HepG2 (cell line): ENCODE data around the gene TCEA3. TPM values are rescaled to one million over a fixed set of nuclear protein-coding genes. Genes with fewer than 3 reads are reported as not detected.

ENCODE experiments used
- KDM6A ChIP-seq: IDR thresholded peaks from 2 replicates; pipeline ENCODE4 v1.6.1; 2016; ENCODE audit warnings: low read depth
- KLF16 ChIP-seq, 2 experiments: sonication (generic) in 1 of 2; formaldehyde crosslinking in 1 of 2; IDR thresholded peaks; 2 replicates each; pipeline versions ENCODE4 v1.6.1 to v1.8.0; 2016 to 2023; ENCODE audit warnings: missing genetic modification reagents in 2 of 2, missing compliant biosample characterization in 1 of 2
- MEIS1 ChIP-seq: sonication (generic); formaldehyde crosslinking; IDR thresholded peaks from 2 replicates; pipeline ENCODE4 v1.9.0; 2021; ENCODE audit warnings: mild to moderate bottlenecking, missing genetic modification reagents, moderate library complexity, borderline replicate concordance
- RAD51 ChIP-seq: fragments of 450-650 bp; IDR thresholded peaks from 2 replicates; pipeline ENCODE4 v1.6.1; 2016; ENCODE audit warnings: borderline replicate concordance
- REL ChIP-seq: sonication (generic); formaldehyde crosslinking; conservative IDR thresholded peaks from 2 replicates; pipeline ENCODE4 v1.8.0; 2022; ENCODE audit warnings: mild to moderate bottlenecking, missing genetic modification reagents, moderate library complexity
- SOX5 ChIP-seq: IDR thresholded peaks from 2 replicates; pipeline ENCODE4 v1.6.1; 2016; ENCODE audit warnings: borderline replicate concordance
- ZNF205 ChIP-seq: IDR thresholded peaks from 2 replicates; pipeline ENCODE4 v1.6.1; 2018; ENCODE audit warnings: missing biosample characterization, missing genetic modification reagents
- ZNF557 ChIP-seq: sonication (generic); formaldehyde crosslinking; IDR thresholded peaks from 2 replicates; pipeline ENCODE4 v1.4.0; 2020; ENCODE audit warnings: missing genetic modification reagents
- ZNF567 ChIP-seq: sonication (generic); formaldehyde crosslinking; IDR thresholded peaks from 2 replicates; pipeline ENCODE4 v1.8.1; 2023; ENCODE audit warnings: mild to moderate bottlenecking, missing genetic modification reagents, borderline replicate concordance
- polyA plus RNA-seq, 8 experiments: library from polyadenylated mRNA; depleted of rRNA in 3 of 8; stranded (reverse) in 7 of 8; unstranded in 1 of 8; fragments of >200 nt; fragmentation: Illumina TruSeq in 4 of 8; extraction: Trizol in 4 of 8; gene quantifications; 2 replicates each; pipeline versions ENCODE4 v1.2.1 to v1.2.3, GENCODE V29; 2011 to 2016; ENCODE audit warnings: low read depth in 4 of 8, missing spikeins in 1 of 8, mixed read lengths in 1 of 8; ENCODE audit not compliant: insufficient read depth in 1 of 8
- total RNA-seq, 5 experiments: library from RNA; depleted of rRNA; stranded (reverse); fragments of >200 nt; fragmentation: Illumina TruSeq; extraction: Trizol; gene quantifications; 2 replicates each; pipeline ENCODE4 v1.2.3, GENCODE V29; 2016; ENCODE audit warnings: low read depth in 1 of 5
- TF ChIP-seq, protein P1 (sequence below): sonication (generic); formaldehyde crosslinking; IDR thresholded peaks from 2 replicates; pipeline ENCODE4 v1.4.0; 2020; ENCODE audit warnings: missing genetic modification reagents, borderline replicate concordance
- TF ChIP-seq, protein P2 (sequence below): sonication (generic); formaldehyde crosslinking; IDR thresholded peaks from 2 replicates; pipeline ENCODE4 v1.4.0; 2020; ENCODE audit warnings: missing genetic modification reagents
- TF ChIP-seq, protein P3 (sequence below): sonication (generic); formaldehyde crosslinking; IDR thresholded peaks from 2 replicates; pipeline ENCODE4 v1.4.0; 2020; ENCODE audit warnings: missing genetic modification reagents
- TF ChIP-seq, protein P4 (sequence below): sonication (generic); formaldehyde crosslinking; IDR thresholded peaks from 2 replicates; pipeline ENCODE4 v1.4.0; 2020; ENCODE audit warnings: missing genetic modification reagents, borderline replicate concordance
- TF ChIP-seq, protein P5 (sequence below): IDR thresholded peaks from 2 replicates; pipeline ENCODE4 v1.6.1; 2018; ENCODE audit warnings: missing genetic modification reagents, mild to moderate bottlenecking, missing compliant biosample characterization
- TF ChIP-seq, protein P6 (sequence below): sonication (generic); formaldehyde crosslinking; IDR thresholded peaks from 2 replicates; pipeline ENCODE4 v1.5.0; 2020; ENCODE audit warnings: missing genetic modification reagents

TCEA3 gene
- total and polyA plus RNA-seq, 2 of the 13 experiments (the other 11 are each of a cell fraction or from before 2014, with no cell fraction given), result 55.5 to 84.6 TPM

DNA sequence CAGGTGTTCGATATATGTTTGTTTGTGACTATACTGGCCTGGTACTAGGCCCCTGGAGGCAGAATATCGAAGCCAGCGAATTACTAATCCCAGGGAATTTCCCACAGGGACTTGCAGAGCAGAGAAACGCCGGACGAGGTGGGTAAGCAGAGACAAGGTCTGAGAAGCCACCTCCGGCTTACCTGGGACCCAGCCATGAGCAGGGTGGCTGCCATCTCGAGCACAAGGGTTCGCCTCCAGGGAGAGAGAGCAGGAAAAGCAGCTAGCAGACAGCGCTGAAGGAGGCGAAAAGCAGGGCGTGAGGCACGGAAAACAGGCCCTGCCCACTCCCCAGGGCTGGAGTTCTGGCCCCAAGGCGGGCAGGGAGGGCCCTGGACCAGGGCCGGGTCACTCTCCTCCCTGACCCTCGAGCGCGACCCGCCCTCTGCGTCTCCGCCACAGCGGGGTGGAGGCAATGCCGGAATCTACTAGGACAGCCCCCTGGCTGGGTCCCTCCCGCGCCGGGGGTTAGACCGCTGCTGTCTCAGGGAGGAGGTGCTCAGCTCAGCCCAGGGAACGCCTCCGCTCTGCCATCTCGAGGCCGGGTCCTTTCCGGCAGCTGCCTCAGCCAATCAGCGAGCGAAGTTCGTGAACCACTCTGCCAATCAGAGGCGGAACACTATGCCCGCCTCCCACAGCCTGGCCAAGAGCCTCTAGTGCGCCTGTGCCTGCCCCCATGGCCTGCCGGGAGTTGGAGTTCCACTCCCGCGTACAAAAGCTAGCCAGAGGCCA is 56.6 kb downstream of the TCEA3 start (continued):
- TF ChIP-seq, protein P1, sequence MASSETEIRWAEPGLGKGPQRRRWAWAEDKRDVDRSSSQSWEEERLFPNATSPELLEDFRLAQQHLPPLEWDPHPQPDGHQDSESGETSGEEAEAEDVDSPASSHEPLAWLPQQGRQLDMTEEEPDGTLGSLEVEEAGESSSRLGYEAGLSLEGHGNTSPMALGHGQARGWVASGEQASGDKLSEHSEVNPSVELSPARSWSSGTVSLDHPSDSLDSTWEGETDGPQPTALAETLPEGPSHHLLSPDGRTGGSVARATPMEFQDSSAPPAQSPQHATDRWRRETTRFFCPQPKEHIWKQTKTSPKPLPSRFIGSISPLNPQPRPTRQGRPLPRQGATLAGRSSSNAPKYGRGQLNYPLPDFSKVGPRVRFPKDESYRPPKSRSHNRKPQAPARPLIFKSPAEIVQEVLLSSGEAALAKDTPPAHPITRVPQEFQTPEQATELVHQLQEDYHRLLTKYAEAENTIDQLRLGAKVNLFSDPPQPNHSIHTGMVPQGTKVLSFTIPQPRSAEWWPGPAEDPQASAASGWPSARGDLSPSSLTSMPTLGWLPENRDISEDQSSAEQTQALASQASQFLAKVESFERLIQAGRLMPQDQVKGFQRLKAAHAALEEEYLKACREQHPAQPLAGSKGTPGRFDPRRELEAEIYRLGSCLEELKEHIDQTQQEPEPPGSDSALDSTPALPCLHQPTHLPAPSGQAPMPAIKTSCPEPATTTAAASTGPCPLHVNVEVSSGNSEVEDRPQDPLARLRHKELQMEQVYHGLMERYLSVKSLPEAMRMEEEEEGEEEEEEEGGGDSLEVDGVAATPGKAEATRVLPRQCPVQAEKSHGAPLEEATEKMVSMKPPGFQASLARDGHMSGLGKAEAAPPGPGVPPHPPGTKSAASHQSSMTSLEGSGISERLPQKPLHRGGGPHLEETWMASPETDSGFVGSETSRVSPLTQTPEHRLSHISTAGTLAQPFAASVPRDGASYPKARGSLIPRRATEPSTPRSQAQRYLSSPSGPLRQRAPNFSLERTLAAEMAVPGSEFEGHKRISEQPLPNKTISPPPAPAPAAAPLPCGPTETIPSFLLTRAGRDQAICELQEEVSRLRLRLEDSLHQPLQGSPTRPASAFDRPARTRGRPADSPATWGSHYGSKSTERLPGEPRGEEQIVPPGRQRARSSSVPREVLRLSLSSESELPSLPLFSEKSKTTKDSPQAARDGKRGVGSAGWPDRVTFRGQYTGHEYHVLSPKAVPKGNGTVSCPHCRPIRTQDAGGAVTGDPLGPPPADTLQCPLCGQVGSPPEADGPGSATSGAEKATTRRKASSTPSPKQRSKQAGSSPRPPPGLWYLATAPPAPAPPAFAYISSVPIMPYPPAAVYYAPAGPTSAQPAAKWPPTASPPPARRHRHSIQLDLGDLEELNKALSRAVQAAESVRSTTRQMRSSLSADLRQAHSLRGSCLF (CRISPR knock-in tag), result no peak
- TF ChIP-seq KLF16 (CRISPR knock-in tag; IDR thresholded peaks at IDR 0.05) (0 out of 4 replicates have a peak, but pooled peaks of 1 of the 2 experiments have one; percentile 34), KDM6A (CRISPR knock-in tag) (no peak), SOX5 (CRISPR knock-in tag) (peak; percentile 17; the same call in 1 of the 2 replicates), ZNF557 (CRISPR knock-in tag) (peak; percentile 73; the same call in 1 of the 2 replicates), REL (no peak), ZNF205 (CRISPR knock-in tag) (no peak), MEIS1 (peak; percentile 42), RAD51 (no peak), ZNF567 (no peak)
- TF ChIP-seq, protein P2, sequence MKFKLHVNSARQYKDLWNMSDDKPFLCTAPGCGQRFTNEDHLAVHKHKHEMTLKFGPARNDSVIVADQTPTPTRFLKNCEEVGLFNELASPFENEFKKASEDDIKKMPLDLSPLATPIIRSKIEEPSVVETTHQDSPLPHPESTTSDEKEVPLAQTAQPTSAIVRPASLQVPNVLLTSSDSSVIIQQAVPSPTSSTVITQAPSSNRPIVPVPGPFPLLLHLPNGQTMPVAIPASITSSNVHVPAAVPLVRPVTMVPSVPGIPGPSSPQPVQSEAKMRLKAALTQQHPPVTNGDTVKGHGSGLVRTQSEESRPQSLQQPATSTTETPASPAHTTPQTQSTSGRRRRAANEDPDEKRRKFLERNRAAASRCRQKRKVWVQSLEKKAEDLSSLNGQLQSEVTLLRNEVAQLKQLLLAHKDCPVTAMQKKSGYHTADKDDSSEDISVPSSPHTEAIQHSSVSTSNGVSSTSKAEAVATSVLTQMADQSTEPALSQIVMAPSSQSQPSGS, result no peak
- TF ChIP-seq, protein P3, sequence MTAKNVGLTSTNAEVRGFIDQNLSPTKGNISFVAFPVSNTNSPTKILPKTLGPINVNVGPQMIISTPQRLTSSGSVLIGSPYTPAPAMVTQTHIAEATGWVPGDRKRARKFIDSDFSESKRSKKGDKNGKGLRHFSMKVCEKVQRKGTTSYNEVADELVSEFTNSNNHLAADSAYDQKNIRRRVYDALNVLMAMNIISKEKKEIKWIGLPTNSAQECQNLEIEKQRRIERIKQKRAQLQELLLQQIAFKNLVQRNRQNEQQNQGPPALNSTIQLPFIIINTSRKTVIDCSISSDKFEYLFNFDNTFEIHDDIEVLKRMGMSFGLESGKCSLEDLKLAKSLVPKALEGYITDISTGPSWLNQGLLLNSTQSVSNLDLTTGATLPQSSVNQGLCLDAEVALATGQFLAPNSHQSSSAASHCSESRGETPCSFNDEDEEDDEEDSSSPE (CRISPR knock-in tag), result peak; percentile 77; the same call in 1 of the 2 replicates
- TF ChIP-seq, protein P4, sequence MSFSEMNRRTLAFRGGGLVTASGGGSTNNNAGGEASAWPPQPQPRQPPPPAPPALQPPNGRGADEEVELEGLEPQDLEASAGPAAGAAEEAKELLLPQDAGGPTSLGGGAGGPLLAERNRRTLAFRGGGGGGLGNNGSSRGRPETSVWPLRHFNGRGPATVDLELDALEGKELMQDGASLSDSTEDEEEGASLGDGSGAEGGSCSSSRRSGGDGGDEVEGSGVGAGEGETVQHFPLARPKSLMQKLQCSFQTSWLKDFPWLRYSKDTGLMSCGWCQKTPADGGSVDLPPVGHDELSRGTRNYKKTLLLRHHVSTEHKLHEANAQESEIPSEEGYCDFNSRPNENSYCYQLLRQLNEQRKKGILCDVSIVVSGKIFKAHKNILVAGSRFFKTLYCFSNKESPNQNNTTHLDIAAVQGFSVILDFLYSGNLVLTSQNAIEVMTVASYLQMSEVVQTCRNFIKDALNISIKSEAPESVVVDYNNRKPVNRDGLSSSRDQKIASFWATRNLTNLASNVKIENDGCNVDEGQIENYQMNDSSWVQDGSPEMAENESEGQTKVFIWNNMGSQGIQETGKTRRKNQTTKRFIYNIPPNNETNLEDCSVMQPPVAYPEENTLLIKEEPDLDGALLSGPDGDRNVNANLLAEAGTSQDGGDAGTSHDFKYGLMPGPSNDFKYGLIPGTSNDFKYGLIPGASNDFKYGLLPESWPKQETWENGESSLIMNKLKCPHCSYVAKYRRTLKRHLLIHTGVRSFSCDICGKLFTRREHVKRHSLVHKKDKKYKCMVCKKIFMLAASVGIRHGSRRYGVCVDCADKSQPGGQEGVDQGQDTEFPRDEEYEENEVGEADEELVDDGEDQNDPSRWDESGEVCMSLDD (CRISPR knock-in tag), result no peak
- TF ChIP-seq, protein P5, sequence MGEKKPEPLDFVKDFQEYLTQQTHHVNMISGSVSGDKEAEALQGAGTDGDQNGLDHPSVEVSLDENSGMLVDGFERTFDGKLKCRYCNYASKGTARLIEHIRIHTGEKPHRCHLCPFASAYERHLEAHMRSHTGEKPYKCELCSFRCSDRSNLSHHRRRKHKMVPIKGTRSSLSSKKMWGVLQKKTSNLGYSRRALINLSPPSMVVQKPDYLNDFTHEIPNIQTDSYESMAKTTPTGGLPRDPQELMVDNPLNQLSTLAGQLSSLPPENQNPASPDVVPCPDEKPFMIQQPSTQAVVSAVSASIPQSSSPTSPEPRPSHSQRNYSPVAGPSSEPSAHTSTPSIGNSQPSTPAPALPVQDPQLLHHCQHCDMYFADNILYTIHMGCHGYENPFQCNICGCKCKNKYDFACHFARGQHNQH (CRISPR knock-in tag), result 0 out of 2 replicates have a peak, but pooled peaks have one; percentile 70
- TF ChIP-seq, protein P6, sequence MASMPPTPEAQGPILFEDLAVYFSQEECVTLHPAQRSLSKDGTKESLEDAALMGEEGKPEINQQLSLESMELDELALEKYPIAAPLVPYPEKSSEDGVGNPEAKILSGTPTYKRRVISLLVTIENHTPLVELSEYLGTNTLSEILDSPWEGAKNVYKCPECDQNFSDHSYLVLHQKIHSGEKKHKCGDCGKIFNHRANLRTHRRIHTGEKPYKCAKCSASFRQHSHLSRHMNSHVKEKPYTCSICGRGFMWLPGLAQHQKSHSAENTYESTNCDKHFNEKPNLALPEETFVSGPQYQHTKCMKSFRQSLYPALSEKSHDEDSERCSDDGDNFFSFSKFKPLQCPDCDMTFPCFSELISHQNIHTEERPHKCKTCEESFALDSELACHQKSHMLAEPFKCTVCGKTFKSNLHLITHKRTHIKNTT, result no peak
